Astrocyte (in vitro differentiated cells and primary cell): ENCODE results near the gene HYAL1.

Experiments used
- CTCF ChIP-seq: IDR thresholded peaks from 2 replicates; pipeline ENCODE4 v1.5.1; 2011; ENCODE audit warnings: low read depth, mild to moderate bottlenecking, inconsistent platforms, low read length, moderate library complexity; ENCODE audit not compliant: insufficient read depth
- EZH2 ChIP-seq: IDR thresholded peaks from 2 replicates; pipeline ENCODE4 v1.6.1; 2012; ENCODE audit warnings: mild to moderate bottlenecking, low read length, inconsistent platforms; ENCODE audit not compliant: insufficient read depth

DNA sequence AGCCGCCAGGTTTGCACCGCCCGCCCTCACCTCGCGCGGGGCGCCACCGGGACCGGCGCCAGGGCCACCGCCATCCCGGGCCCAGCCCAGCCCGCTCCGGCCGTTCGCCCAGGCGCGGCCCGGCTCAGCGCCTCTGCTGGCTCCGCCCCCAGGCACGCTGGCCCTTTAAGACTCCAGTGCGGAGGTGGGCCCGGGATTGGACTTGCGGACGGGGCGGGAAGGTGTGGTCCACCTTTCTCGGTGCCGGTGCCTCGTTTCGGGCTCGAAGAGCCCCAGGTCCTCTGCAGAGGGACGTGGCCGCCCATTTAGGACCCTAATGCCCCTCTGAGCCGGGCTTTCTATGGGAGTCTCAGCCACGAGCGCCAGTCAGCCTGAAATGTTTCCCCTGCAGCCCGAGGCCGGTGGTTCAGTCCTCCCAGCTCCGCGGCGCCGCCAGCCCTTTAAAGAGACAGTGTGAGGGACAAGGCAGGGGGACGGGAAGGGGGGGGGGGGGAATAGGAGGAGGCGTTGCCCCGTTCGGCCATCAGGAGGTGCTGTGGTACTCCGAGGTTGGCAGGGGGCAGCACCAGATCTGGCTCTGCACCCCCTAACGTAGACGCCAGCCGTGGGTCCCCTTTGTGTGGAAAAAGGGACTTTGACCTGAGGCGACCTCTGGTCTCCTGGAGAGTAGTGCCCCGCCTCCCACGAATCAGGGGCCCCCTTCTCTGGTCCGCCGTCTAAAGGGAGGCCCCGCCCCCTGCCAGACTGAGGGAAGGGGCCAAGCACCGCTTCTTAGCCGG, 18.2 kb upstream of the HYAL1 start:
- TF ChIP-seq CTCF (peak; percentile 7), EZH2 (no peak)
